Colonic mucosa (tissue), 4 donors: ENCODE measurements around the gene DTX4. TPM values are rescaled to one million over a fixed set of nuclear protein-coding genes. Genes with fewer than 3 reads are reported as not detected.

Experiments used
- DNase-seq: peaks from one replicate; pipeline ENCODE4 v3.0.0-alpha.2; 2020
- H3K27ac ChIP-seq: fragments of 200-600 bp; one replicate; pipeline ENCODE4 v1.8.0; 2021
- H3K27me3 ChIP-seq: fragments of 200-600 bp; one replicate; pipeline ENCODE4 v1.8.0; 2021
- H3K36me3 ChIP-seq: fragments of 200-600 bp; one replicate; pipeline ENCODE4 v1.8.0; 2021
- H3K4me1 ChIP-seq: fragments of 200-600 bp; one replicate; pipeline ENCODE4 v1.8.0; 2021; ENCODE audit warnings: mild to moderate bottlenecking
- H3K4me3 ChIP-seq: fragments of 200-600 bp; one replicate; pipeline ENCODE4 v1.8.0; 2021
- H3K9ac ChIP-seq, 2 donors: one replicate each; pipeline ENCODE4 v1.7.0; 2013; ENCODE audit warnings: control low read depth in 2 of 2, low read depth in 2 of 2, low read length in 2 of 2
- H3K9me3 ChIP-seq: fragments of 200-600 bp; one replicate; pipeline ENCODE4 v1.8.0; 2021
- CTCF ChIP-seq: fragments of 200-600 bp; IDR thresholded peaks from one replicate; pipeline ENCODE4 v1.8.0; 2022; ENCODE audit warnings: antibody characterized with exemption, mild to moderate bottlenecking
- intact Hi-C: fragments of 100-400 bp; cut with DNase I; formaldehyde crosslinking; loops from one replicate; pipeline ENCODE4 v1.14.1; 2022
- total RNA-seq, 2 donors: library from RNA; stranded (reverse); fragmentation: NEBNext Ultra II Directional in 1 of 2; extraction: Animal tissue kit (Norgen Biotek cat#: 25700) in 1 of 2; gene quantifications; one replicate each; pipeline ENCODE4 v1.2.1, GENCODE V29; 2021
- donor health status: healthy.
- donor health status: DM: no; HTN: no; CAD: no.
- donor health status: DM: no; HTN: no; CAD: no.

The DTX4 gene
- total RNA-seq, 2 donors from 2014 or later = 54.7 to 59.7 TPM

DNA sequence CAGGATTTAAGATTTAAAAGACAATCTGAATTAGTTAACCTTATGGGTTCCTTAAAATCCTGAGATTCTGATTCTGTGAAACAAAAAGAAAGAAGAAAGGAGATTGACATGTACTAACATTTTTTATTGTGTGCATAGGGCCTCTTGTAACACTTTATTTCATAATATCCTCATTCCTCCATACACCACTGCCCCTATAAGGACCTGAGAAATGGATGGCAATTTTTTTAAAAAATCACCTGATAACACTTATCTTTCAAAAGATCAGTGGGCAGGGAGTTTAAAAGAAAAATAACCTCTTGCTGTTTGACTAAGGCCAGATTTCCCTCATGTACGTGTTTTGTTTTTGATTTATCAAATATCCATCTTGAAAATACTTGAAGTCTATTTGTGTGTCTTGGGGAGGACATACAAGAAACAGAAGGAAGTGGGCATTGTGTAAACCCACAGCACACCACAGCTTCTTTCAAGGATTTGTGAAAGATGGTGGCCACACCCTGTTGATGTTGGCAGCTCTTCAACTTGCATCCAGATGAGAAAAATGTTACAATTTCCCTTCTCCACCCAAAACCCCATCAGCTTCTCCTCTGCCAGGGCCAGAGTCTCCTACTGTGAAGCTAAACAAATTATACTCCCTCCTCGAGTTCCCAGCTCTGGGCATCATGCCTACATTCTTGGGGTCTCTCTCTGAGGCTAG is 75.7 kb downstream of the DTX4 start:
- no peak overlapping the region for H3K9ac ChIP-seq
- H3K4me1 ChIP-seq = no peaks in the 10 kb centered on the region
- intact Hi-C loops = no loop called here
- no peak for TF ChIP-seq CTCF
- no peak overlapping the region for H3K4me3 ChIP-seq
- DNase-seq = no peak
- no peak overlapping the region for H3K27ac ChIP-seq
- no peaks in the 10 kb centered on the region for H3K9me3 ChIP-seq
- H3K27me3 ChIP-seq = no peaks in the 10 kb centered on the region
- H3K36me3 ChIP-seq = no peaks in the 10 kb centered on the region

- no peak for DNase-seq
- intact Hi-C loops = no loop called here
These were observed 77.6 kb downstream of the DTX4 start for GRCh38 chr11:59249535-59249934.

GRCh38 chr11:59253001-59253400 is 81.1 kb downstream of the DTX4 start:
- intact Hi-C loops = no loop called here
- no peak overlapping the region for H3K27ac ChIP-seq
- no peaks in the 10 kb centered on the region for H3K27me3 ChIP-seq
- H3K4me1 ChIP-seq = no peaks in the 10 kb centered on the region
- no peak overlapping the region for H3K4me3 ChIP-seq
- no peak for DNase-seq
- H3K9ac ChIP-seq = no peak overlapping the region
- H3K9me3 ChIP-seq = no peaks in the 10 kb centered on the region
- no peak for TF ChIP-seq CTCF
- H3K36me3 ChIP-seq = no peaks in the 10 kb centered on the region

More at GRCh38 chr11:59249535-59249934, 77.6 kb downstream of the DTX4 start:
- Histone ChIP-seq H3K4me3 (no peak overlapping the region), H3K4me1 (no peaks in the 10 kb centered on the region), H3K9me3 (no peaks in the 10 kb centered on the region), H3K27me3 (no peaks in the 10 kb centered on the region), H3K36me3 (no peaks in the 10 kb centered on the region), H3K27ac (no peak overlapping the region), H3K9ac (no peak overlapping the region)
- TF ChIP-seq CTCF = no peak

DNA sequence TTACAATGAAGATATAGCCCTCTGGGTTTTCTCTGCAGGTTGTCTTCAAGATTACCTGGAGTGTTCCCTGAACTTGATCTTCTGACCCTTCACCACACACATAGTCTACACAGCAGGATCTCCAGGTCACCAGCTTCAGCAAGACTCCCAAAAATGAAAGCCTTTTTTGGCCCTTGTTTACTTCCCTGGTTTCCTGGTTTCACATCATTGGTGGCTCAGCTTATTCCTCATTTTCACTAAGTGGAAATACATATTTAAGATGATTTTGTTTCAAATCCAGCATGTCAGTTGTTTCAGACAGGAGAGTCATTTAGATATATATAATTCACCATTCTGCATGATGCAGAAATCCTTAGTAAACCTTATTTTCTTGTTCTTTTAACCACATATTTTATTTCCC is 82.4 kb downstream of the DTX4 start:
- no peak for DNase-seq
- H3K36me3 ChIP-seq = no peaks in the 10 kb centered on the region
- no peaks in the 10 kb centered on the region for H3K4me1 ChIP-seq
- no peak for TF ChIP-seq CTCF
- intact Hi-C loops = no loop called here
- H3K4me3 ChIP-seq = no peak overlapping the region
- H3K9ac ChIP-seq = no peak overlapping the region
- H3K9me3 ChIP-seq = no peaks in the 10 kb centered on the region
- no peak overlapping the region for H3K27ac ChIP-seq
- no peaks in the 10 kb centered on the region for H3K27me3 ChIP-seq

GRCh38 chr11:59255281-59255680 is 83.3 kb downstream of the DTX4 start:
- Histone ChIP-seq H3K36me3 (no peaks in the 10 kb centered on the region), H3K4me1 (no peaks in the 10 kb centered on the region), H3K27ac (no peak overlapping the region), H3K4me3 (no peak overlapping the region), H3K9me3 (no peaks in the 10 kb centered on the region), H3K9ac (no peak overlapping the region), H3K27me3 (no peaks in the 10 kb centered on the region)
- intact Hi-C loops = no loop called here
- no peak for DNase-seq
- TF ChIP-seq CTCF = no peak

Other genes starting within 250 kb of the DTX4 start
- 1 to 10 TPM in 1 of 2 donors, under 1 TPM in 1; 0.72 to 1.6 TPM for gene GLYATL1, start 232.6 kb upstream of the DTX4 start, total RNA-seq
- gene GLYATL1B, start 85.8 kb upstream of the DTX4 start, total RNA-seq = not detected
- 10 to 100 TPM in 1 of 2 donors, 1 to 10 TPM in 1; 7.9 to 27.5 TPM for gene FAM111B, start 64.9 kb upstream of the DTX4 start, total RNA-seq
- gene FAM111A, start 29.3 kb upstream of the DTX4 start, total RNA-seq = 10 to 100 TPM; 24.9 to 38.1 TPM
- 10 to 100 TPM in 1 of 2 donors, 1 to 10 TPM in 1; 4.7 to 17.6 TPM for gene MPEG1, start 40.8 kb downstream of the DTX4 start, total RNA-seq
- not detected for gene OR5AN1, start 186.8 kb downstream of the DTX4 start, total RNA-seq